IPS-15b (cell line): ENCODE results near the gene MYO1D.

Experiments used
- H3K27me3 ChIP-seq: one replicate; pipeline ENCODE4 v1.6.1; 2013; ENCODE audit warnings: low read length; ENCODE audit not compliant: control insufficient read depth, insufficient read depth
- H3K36me3 ChIP-seq: one replicate; pipeline ENCODE4 v1.6.1; 2013; ENCODE audit warnings: low read length; ENCODE audit not compliant: control insufficient read depth, insufficient read depth
- H3K4me1 ChIP-seq: one replicate; pipeline ENCODE4 v1.6.1; 2013; ENCODE audit warnings: mild to moderate bottlenecking, low read length; ENCODE audit not compliant: control insufficient read depth, insufficient read depth
- H3K4me3 ChIP-seq: one replicate; pipeline ENCODE4 v1.5.1; 2013; ENCODE audit warnings: low read depth, low read length
- H3K9ac ChIP-seq: one replicate; pipeline ENCODE4 v1.6.1; 2013; ENCODE audit warnings: low read depth, mild to moderate bottlenecking, low read length
- H3K9me3 ChIP-seq: one replicate; pipeline ENCODE4 v1.6.1; 2013; ENCODE audit warnings: mild to moderate bottlenecking, low read length; ENCODE audit not compliant: control insufficient read depth, insufficient read depth

Gene MYO1D

GRCh38 chr17:32847977-32848376 is 28.9 kb downstream of the MYO1D start:
- Histone ChIP-seq H3K4me1 (no peaks in the 10 kb centered on the region), H3K4me3 (no peak overlapping the region), H3K9ac (no peak overlapping the region), H3K27me3 (no peaks in the 10 kb centered on the region), H3K36me3 (no peaks in the 10 kb centered on the region), H3K9me3 (no peaks in the 10 kb centered on the region)

DNA sequence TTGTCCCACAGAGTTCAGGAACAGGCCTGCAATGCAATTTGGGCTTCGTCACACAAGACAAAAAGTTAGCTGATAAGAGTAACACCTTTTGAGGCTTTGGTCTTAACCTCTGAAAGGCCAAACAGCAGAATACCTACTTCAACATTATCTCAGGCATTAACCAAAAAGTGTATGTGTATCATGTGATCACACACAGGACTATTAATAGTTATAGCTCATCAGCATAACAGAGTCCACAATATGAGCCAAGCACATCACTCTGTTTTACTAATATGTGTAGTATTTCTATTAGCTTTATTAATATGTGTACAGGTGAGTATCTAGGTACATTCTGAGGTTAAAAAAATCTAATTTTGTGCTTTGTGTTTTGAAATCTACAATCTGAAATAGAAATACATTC is 30.8 kb downstream of the MYO1D start:
- H3K4me1 ChIP-seq, result no peaks in the 10 kb centered on the region

DNA sequence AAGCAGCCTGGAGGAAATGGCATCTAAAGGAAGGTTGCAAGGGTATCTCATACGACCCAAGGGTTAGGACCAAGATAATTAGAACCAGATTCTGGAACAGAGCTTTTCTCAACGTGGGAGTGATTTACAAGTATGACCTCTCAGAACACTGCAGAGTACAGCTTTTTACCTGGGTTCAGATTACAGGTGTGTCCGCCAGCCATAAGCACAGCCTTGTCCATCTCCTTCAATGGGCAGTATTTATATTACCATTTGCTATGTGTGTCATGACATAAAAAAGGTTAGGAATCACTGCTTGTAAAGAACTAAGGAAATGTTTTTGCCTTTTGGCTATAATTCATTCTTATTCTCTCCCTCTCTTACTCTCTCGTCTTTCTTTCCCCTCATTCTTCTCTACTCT is 36.7 kb downstream of the MYO1D start:
- H3K36me3 ChIP-seq, result no peaks in the 10 kb centered on the region
- H3K4me3 ChIP-seq, result no peak overlapping the region
- no peaks in the 10 kb centered on the region for H3K4me1 ChIP-seq
- no peaks in the 10 kb centered on the region for H3K9me3 ChIP-seq
- no peak overlapping the region for H3K9ac ChIP-seq
- no peaks in the 10 kb centered on the region for H3K27me3 ChIP-seq

More for the DNA sequence above, 30.8 kb downstream of the MYO1D start:
- Histone ChIP-seq H3K27me3 (no peaks in the 10 kb centered on the region), H3K9ac (no peak overlapping the region), H3K9me3 (no peaks in the 10 kb centered on the region), H3K4me3 (no peak overlapping the region), H3K36me3 (no peaks in the 10 kb centered on the region)

DNA sequence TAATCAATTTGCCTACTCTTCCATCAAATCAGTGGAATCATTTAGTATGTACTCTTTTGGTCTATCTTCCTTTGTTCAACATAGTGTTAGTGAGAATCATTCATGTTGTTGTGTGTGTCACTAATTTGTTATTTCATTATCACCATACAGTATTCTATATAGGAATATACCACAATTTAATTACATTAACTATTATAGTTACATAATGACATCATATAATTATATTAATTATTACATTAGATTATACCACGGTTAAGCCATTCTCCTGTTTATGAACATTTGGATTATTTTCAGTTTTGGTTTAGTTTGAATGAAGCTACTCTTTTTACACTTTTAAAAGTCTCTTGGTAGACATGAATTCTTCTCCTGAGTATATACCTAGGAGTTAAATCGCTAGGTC is 40.4 kb downstream of the MYO1D start:
- H3K9me3 ChIP-seq, result no peaks in the 10 kb centered on the region
- no peaks in the 10 kb centered on the region for H3K4me1 ChIP-seq
- no peak overlapping the region for H3K9ac ChIP-seq
- H3K27me3 ChIP-seq, result no peaks in the 10 kb centered on the region
- no peak overlapping the region for H3K4me3 ChIP-seq
- H3K36me3 ChIP-seq, result no peaks in the 10 kb centered on the region

- no peaks in the 10 kb centered on the region for H3K27me3 ChIP-seq
- no peaks in the 10 kb centered on the region for H3K4me1 ChIP-seq
- no peaks in the 10 kb centered on the region for H3K36me3 ChIP-seq
- H3K9ac ChIP-seq, result no peak overlapping the region
- no peak overlapping the region for H3K4me3 ChIP-seq
- H3K9me3 ChIP-seq, result no peaks in the 10 kb centered on the region
Observed at GRCh38 chr17:32835291-32835761, 41.6 kb downstream of the MYO1D start.

- Histone ChIP-seq H3K9me3 (no peaks in the 10 kb centered on the region), H3K27me3 (no peaks in the 10 kb centered on the region), H3K9ac (no peak overlapping the region), H3K36me3 (no peaks in the 10 kb centered on the region), H3K4me3 (no peak overlapping the region), H3K4me1 (no peaks in the 10 kb centered on the region)
Observed at GRCh38 chr17:32834104-32834503, 42.8 kb downstream of the MYO1D start.

- Histone ChIP-seq H3K9ac (no peak overlapping the region), H3K9me3 (no peaks in the 10 kb centered on the region), H3K27me3 (no peaks in the 10 kb centered on the region), H3K36me3 (no peaks in the 10 kb centered on the region), H3K4me1 (no peaks in the 10 kb centered on the region), H3K4me3 (no peak overlapping the region)
Observed at GRCh38 chr17:32833526-32833925, 43.4 kb downstream of the MYO1D start.

- no peak overlapping the region for H3K9ac ChIP-seq
- H3K4me1 ChIP-seq, result no peaks in the 10 kb centered on the region
- no peak overlapping the region for H3K4me3 ChIP-seq
- no peaks in the 10 kb centered on the region for H3K9me3 ChIP-seq
- no peaks in the 10 kb centered on the region for H3K36me3 ChIP-seq
- H3K27me3 ChIP-seq, result no peaks in the 10 kb centered on the region
Observed at GRCh38 chr17:32833076-32833475, 43.8 kb downstream of the MYO1D start.

- Histone ChIP-seq H3K9ac (no peak overlapping the region), H3K27me3 (no peaks in the 10 kb centered on the region), H3K4me1 (no peaks in the 10 kb centered on the region), H3K36me3 (no peaks in the 10 kb centered on the region), H3K9me3 (no peaks in the 10 kb centered on the region), H3K4me3 (no peak overlapping the region)
Observed at GRCh38 chr17:32831627-32832243, 45.2 kb downstream of the MYO1D start.

DNA sequence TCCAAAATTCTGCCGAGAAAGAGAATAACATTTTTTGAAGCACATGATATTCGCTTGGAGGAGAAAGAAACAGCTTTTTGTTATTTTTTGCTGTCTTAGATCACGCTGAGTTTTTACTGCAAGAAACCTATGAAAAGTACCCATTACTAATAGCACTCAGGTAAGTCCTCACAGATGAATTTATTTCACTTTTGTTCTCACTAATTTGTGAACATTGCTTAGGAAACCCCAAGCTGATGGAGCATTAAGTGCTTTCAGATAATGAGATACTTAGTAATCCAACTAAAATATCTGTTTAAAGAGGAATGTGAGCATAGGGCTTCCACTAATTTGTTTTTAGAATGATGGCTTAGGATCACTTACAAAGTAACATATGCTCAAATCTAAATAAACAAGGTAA is 45.7 kb downstream of the MYO1D start:
- H3K4me3 ChIP-seq, result no peak overlapping the region
- no peaks in the 10 kb centered on the region for H3K9me3 ChIP-seq
- no peaks in the 10 kb centered on the region for H3K27me3 ChIP-seq
- no peaks in the 10 kb centered on the region for H3K4me1 ChIP-seq
- H3K9ac ChIP-seq, result no peak overlapping the region
- H3K36me3 ChIP-seq, result no peaks in the 10 kb centered on the region

- H3K27me3 ChIP-seq, result no peaks in the 10 kb centered on the region
- H3K9me3 ChIP-seq, result no peaks in the 10 kb centered on the region
- H3K4me3 ChIP-seq, result no peak overlapping the region
- H3K4me1 ChIP-seq, result no peaks in the 10 kb centered on the region
- H3K36me3 ChIP-seq, result no peaks in the 10 kb centered on the region
- H3K9ac ChIP-seq, result no peak overlapping the region
Observed at GRCh38 chr17:32828822-32829221, 48.1 kb downstream of the MYO1D start.

DNA sequence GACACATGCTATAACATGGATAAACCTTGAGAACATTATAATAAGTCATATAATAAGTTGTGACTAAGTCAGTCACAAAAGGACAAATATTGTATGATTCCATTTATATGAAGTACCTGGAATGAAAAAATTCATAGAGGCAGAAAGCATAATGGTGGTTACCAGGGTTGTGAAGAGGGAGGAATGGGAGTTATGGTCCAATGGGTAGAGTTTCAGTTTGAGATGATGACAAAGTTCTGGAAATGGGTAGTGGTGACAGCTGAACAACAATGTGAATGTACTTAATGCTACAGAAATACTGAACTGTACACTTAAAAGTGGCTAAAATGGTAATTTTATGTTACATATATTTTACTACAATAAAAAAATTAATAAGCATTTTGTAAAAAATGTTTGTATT is 49.7 kb downstream of the MYO1D start:
- Histone ChIP-seq H3K36me3 (no peaks in the 10 kb centered on the region), H3K9me3 (no peaks in the 10 kb centered on the region), H3K9ac (no peak overlapping the region), H3K4me3 (no peak overlapping the region), H3K4me1 (no peaks in the 10 kb centered on the region), H3K27me3 (no peaks in the 10 kb centered on the region)
